K562 (cell line): ENCODE measurements around the gene ZBTB9. TPM values are rescaled to one million over a fixed set of nuclear protein-coding genes. Genes with fewer than 3 reads are reported as not detected.

ENCODE experiments used
- ATF4 ChIP-seq: fragments of 450-650 bp; formaldehyde crosslinking; IDR thresholded peaks from 2 replicates; pipeline ENCODE4 v1.4.0; 2022; ENCODE audit warnings: mild to moderate bottlenecking, moderate library complexity
- ILF3 ChIP-seq: fragments of 450-650 bp; IDR thresholded peaks from 2 replicates; pipeline ENCODE4 v1.6.1; 2018; ENCODE audit warnings: antibody characterized with exemption, mild to moderate bottlenecking, moderate library complexity, borderline replicate concordance
- MAX ChIP-seq: sonication (generic); formaldehyde crosslinking; IDR thresholded peaks from 2 replicates; pipeline ENCODE4 v1.9.0; 2022; ENCODE audit warnings: mild to moderate bottlenecking, missing genetic modification reagents
- PRPF4 ChIP-seq: fragments of 200-400 bp; formaldehyde crosslinking; IDR thresholded peaks from one replicate; pipeline ENCODE4 v1.6.1; 2017; ENCODE audit warnings: low read length, low read depth, mild to moderate bottlenecking; ENCODE audit not compliant: insufficient read depth, poor library complexity, severe bottlenecking
- PTTG1 ChIP-seq: fragments of 450-650 bp; IDR thresholded peaks from 2 replicates; pipeline ENCODE4 v1.6.1; 2016; ENCODE audit warnings: low read depth, mild to moderate bottlenecking, missing genetic modification characterization, missing compliant biosample characterization
- SMC3 ChIP-seq: conservative IDR thresholded peaks from 2 replicates; pipeline ENCODE4 v1.6.1; 2011; ENCODE audit warnings: low read depth, low read length, improper control_type of control experiment; ENCODE audit not compliant: insufficient read depth
- polyA plus RNA-seq, 8 experiments: library from polyadenylated mRNA; depleted of rRNA in 4 of 8; stranded (reverse) in 5 of 8; unstranded in 3 of 8; fragments of >200 nt; fragmentation: Nextera tagmentation in 2 of 8; fragmentation: Illumina TruSeq in 1 of 8; extraction: Ambion mirVana in 2 of 8; extraction: Trizol in 1 of 8; gene quantifications; 2 replicates each; pipeline versions ENCODE4 v1.2.1 to v1.2.3, GENCODE V29; 2011 to 2014; ENCODE audit warnings: inconsistent platforms in 1 of 8, missing spikeins in 1 of 8
- total RNA-seq, 7 experiments: library from RNA; depleted of rRNA in 6 of 7; stranded (reverse); fragments of >200 nt in 6 of 7; fragmentation: Illumina TruSeq in 2 of 7; extraction: Trizol in 2 of 7; gene quantifications; 2 replicates each; pipeline versions ENCODE4 v1.2.1 to v1.2.3, GENCODE V29; 2011 to 2021; ENCODE audit warnings: low replicate concordance in 1 of 7
- TF ChIP-seq, protein P1 (sequence below): fragments of 450-650 bp; IDR thresholded peaks from 2 replicates; pipeline ENCODE4 v1.6.1; 2016; ENCODE audit warnings: low read depth
- TF ChIP-seq, protein P2 (sequence below): fragments of 450-650 bp; formaldehyde crosslinking; IDR thresholded peaks from 2 replicates; pipeline ENCODE4 v1.4.0; 2020; ENCODE audit warnings: mild to moderate bottlenecking, moderate library complexity
- TF ChIP-seq, protein P3 (sequence below): sonication (generic); formaldehyde crosslinking; IDR thresholded peaks from 2 replicates; pipeline ENCODE4 v1.8.1; 2023; ENCODE audit warnings: mild to moderate bottlenecking, missing genetic modification reagents
- TF ChIP-seq, protein P4 (sequence below): sonication (generic); formaldehyde crosslinking; IDR thresholded peaks from 2 replicates; pipeline ENCODE4 v1.8.1; 2023; ENCODE audit warnings: mild to moderate bottlenecking, missing genetic modification reagents, moderate library complexity

ZBTB9 gene
- total and polyA plus RNA-seq, 9 of the 15 experiments (the other 6 are each of a cell fraction or from before 2014, with no cell fraction given) = 1.9 to 19.5 (median 10.4) TPM

GRCh38 chr6:33412140-33413009, 42.0 kb upstream of the ZBTB9 start (continued):
- TF ChIP-seq PTTG1 (tag) (no peak), MAX (CRISPR knock-in tag) (0 out of 2 replicates have a peak, but pooled peaks have one; percentile 20), SMC3 (no peak), ATF4 (no peak), ILF3 (no peak), PRPF4 (no peak)
- TF ChIP-seq, protein P1, sequence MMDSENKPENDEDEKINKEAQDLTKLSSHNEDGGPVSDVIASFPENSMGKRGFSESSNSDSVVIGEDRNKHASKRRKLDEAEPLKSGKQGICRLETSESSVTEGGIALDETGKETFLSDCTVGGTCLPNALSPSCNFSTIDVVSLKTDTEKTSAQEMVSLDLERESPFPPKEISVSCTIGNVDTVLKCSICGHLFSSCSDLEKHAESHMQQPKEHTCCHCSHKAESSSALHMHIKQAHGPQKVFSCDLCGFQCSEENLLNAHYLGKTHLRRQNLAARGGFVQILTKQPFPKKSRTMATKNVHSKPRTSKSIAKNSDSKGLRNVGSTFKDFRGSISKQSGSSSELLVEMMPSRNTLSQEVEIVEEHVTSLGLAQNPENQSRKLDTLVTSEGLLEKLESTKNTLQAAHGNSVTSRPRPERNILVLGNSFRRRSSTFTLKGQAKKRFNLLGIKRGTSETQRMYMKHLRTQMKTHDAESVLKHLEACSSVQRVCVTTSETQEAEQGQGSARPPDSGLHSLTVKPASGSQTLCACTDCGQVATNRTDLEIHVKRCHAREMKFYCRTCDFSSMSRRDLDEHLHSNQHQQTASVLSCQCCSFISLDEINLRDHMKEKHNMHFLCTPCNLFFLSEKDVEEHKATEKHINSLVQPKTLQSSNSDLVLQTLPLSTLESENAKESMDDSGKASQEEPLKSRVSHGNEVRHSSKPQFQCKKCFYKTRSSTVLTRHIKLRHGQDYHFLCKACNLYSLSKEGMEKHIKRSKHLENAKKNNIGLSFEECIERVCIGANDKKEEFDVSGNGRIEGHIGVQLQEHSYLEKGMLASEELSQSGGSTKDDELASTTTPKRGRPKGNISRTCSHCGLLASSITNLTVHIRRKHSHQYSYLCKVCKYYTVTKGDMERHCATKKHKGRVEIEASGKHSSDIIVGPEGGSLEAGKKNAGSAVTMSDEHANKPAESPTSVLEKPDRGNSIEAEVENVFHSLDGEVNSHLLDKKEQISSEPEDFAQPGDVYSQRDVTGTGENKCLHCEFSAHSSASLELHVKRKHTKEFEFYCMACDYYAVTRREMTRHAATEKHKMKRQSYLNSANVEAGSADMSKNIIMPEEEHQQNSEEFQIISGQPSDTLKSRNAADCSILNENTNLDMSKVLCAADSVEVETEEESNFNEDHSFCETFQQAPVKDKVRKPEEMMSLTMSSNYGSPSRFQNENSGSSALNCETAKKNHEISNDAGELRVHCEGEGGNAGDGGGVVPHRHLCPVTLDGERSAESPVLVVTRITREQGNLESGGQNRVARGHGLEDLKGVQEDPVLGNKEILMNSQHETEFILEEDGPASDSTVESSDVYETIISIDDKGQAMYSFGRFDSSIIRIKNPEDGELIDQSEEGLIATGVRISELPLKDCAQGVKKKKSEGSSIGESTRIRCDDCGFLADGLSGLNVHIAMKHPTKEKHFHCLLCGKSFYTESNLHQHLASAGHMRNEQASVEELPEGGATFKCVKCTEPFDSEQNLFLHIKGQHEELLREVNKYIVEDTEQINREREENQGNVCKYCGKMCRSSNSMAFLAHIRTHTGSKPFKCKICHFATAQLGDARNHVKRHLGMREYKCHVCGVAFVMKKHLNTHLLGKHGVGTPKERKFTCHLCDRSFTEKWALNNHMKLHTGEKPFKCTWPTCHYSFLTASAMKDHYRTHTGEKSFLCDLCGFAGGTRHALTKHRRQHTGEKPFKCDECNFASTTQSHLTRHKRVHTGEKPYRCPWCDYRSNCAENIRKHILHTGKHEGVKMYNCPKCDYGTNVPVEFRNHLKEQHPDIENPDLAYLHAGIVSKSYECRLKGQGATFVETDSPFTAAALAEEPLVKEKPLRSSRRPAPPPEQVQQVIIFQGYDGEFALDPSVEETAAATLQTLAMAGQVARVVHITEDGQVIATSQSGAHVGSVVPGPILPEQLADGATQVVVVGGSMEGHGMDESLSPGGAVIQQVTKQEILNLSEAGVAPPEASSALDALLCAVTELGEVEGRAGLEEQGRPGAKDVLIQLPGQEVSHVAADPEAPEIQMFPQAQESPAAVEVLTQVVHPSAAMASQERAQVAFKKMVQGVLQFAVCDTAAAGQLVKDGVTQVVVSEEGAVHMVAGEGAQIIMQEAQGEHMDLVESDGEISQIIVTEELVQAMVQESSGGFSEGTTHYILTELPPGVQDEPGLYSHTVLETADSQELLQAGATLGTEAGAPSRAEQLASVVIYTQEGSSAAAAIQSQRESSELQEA = no peak
- TF ChIP-seq, protein P2, sequence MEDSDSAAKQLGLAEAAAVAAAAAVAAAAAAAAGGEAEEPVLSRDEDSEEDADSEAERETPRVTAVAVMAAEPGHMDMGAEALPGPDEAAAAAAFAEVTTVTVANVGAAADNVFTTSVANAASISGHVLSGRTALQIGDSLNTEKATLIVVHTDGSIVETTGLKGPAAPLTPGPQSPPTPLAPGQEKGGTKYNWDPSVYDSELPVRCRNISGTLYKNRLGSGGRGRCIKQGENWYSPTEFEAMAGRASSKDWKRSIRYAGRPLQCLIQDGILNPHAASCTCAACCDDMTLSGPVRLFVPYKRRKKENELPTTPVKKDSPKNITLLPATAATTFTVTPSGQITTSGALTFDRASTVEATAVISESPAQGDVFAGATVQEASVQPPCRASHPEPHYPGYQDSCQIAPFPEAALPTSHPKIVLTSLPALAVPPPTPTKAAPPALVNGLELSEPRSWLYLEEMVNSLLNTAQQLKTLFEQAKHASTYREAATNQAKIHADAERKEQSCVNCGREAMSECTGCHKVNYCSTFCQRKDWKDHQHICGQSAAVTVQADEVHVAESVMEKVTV (CRISPR knock-in tag) = no peak
- TF ChIP-seq, protein P3, sequence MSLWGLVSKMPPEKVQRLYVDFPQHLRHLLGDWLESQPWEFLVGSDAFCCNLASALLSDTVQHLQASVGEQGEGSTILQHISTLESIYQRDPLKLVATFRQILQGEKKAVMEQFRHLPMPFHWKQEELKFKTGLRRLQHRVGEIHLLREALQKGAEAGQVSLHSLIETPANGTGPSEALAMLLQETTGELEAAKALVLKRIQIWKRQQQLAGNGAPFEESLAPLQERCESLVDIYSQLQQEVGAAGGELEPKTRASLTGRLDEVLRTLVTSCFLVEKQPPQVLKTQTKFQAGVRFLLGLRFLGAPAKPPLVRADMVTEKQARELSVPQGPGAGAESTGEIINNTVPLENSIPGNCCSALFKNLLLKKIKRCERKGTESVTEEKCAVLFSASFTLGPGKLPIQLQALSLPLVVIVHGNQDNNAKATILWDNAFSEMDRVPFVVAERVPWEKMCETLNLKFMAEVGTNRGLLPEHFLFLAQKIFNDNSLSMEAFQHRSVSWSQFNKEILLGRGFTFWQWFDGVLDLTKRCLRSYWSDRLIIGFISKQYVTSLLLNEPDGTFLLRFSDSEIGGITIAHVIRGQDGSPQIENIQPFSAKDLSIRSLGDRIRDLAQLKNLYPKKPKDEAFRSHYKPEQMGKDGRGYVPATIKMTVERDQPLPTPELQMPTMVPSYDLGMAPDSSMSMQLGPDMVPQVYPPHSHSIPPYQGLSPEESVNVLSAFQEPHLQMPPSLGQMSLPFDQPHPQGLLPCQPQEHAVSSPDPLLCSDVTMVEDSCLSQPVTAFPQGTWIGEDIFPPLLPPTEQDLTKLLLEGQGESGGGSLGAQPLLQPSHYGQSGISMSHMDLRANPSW (CRISPR knock-in tag) = no peak
- TF ChIP-seq, protein P4, sequence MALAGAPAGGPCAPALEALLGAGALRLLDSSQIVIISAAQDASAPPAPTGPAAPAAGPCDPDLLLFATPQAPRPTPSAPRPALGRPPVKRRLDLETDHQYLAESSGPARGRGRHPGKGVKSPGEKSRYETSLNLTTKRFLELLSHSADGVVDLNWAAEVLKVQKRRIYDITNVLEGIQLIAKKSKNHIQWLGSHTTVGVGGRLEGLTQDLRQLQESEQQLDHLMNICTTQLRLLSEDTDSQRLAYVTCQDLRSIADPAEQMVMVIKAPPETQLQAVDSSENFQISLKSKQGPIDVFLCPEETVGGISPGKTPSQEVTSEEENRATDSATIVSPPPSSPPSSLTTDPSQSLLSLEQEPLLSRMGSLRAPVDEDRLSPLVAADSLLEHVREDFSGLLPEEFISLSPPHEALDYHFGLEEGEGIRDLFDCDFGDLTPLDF = no peak
